ENCODE measurements around the gene BBOX1. TPM values are rescaled to one million over a fixed set of nuclear protein-coding genes. Genes with fewer than 3 reads are reported as not detected.

BBOX1 gene
- polyA plus RNA-seq, 1 experiment: not detected

DNA sequence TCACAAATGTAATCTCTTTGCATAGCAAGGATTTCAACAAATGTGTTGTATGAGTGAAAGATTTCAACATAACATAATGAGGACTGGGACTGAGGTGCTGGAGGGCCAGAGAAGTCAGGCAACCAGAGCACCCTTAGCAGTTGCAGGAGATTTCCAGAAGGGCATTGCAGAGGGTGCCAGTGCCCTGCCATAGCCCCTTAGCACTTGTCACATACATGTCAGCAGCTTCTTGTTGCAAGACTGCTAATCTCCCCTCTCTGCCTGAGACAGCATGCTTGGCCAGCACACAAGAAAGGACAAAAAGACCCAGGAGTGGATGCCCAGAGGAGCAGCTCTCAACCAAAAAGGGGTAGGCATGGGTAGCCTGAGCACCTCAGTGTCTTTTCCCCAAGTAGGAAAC, 43.2 kb downstream of the BBOX1 start:
- no peak for DNase-seq (ENCODE audit: low read depth)
- H3K27me3 ChIP-seq (ENCODE audit: control insufficient read depth, insufficient read depth, low read length): no peaks in the 10 kb centered on the region
- TF ChIP-seq CTCF (IDR thresholded peaks at IDR 0.05; ENCODE audit: insufficient read depth, low read depth, low read length): no peak
- CTCF ChIA-PET: no interaction called here
- POLR2A ChIA-PET: no interaction called here
- no peaks in the 10 kb centered on the region for H3K36me3 ChIP-seq (ENCODE audit: control insufficient read depth, insufficient read depth, low read length)
- no peak overlapping the region for H3K4me3 ChIP-seq (ENCODE audit: low read depth, low read length)

- no peak overlapping the region for H3K4me3 ChIP-seq (ENCODE audit: low read depth, low read length)
- H3K27me3 ChIP-seq (ENCODE audit: control insufficient read depth, insufficient read depth, low read length): no peaks in the 10 kb centered on the region
- CTCF ChIA-PET: interaction anchor here (1.2 kb wide), 1 partner anchor 40 kb away, joined by 3 read pairs; no protein-coding TSS in a partner anchor
- no peaks in the 10 kb centered on the region for H3K36me3 ChIP-seq (ENCODE audit: control insufficient read depth, insufficient read depth, low read length)
- peak; percentile 32 for DNase-seq (ENCODE audit: low read depth)
- TF ChIP-seq CTCF (IDR thresholded peaks at IDR 0.05; ENCODE audit: insufficient read depth, low read depth, low read length): no peak
- POLR2A ChIA-PET: interaction anchor here (0.6 kb wide), 1 partner anchor 32 kb away, joined by 3 read pairs; no protein-coding TSS in a partner anchor
Observed at GRCh38 chr11:27084518-27084917, 43.9 kb downstream of the BBOX1 start.

DNA sequence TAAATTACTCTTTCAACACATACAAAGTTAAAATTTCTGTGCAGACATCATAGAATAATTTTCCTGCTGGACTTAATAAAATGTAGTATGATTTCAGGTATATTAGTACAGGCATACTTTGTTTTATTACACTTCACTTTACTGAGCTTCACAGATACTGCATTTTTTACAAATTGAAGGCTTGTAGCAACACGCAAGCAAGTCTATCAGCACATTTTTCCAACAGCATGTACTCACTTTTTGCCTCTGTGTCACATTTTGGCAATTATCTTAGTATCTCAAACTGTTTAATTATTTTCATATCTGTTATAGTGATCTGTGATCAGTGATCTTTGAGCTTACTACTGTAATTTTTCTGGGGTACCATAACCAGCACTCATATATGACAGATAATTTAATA, 44.5 kb downstream of the BBOX1 start:
- Histone ChIP-seq H3K36me3 (ENCODE audit: control insufficient read depth, insufficient read depth, low read length) (no peaks in the 10 kb centered on the region), H3K27me3 (ENCODE audit: control insufficient read depth, insufficient read depth, low read length) (no peaks in the 10 kb centered on the region), H3K4me3 (ENCODE audit: low read depth, low read length) (no peak overlapping the region)
- ChIA-PET POLR2A (interaction anchor here (0.6 kb wide), 1 partner anchor 32 kb away, joined by 3 read pairs; no protein-coding TSS in a partner anchor), CTCF (interaction anchor here (0.7 to 1.5 kb wide), 4 partner anchors 24 to 52 kb away, joined by 3 to 5 read pairs (median 4); no protein-coding TSS in a partner anchor)
- no peak for DNase-seq (ENCODE audit: low read depth)
- TF ChIP-seq CTCF (IDR thresholded peaks at IDR 0.05; ENCODE audit: insufficient read depth, low read depth, low read length): no peak

- CTCF ChIA-PET: interaction anchor here (0.7 to 1.5 kb wide), 5 partner anchors 19 to 110 kb away, joined by 3 to 5 read pairs (median 3); no protein-coding TSS in a partner anchor
- no peak for DNase-seq (ENCODE audit: low read depth)
- POLR2A ChIA-PET: no interaction called here
Observed at GRCh38 chr11:27085605-27086004, 45.0 kb downstream of the BBOX1 start.

GRCh38 chr11:27087432-27087831, 46.8 kb downstream of the BBOX1 start:
- no peak for TF ChIP-seq CTCF (IDR thresholded peaks at IDR 0.05; ENCODE audit: insufficient read depth, low read depth, low read length)
- POLR2A ChIA-PET: no interaction called here
- no peak for DNase-seq (ENCODE audit: low read depth)
- Histone ChIP-seq H3K36me3 (ENCODE audit: control insufficient read depth, insufficient read depth, low read length) (no peaks in the 10 kb centered on the region), H3K27me3 (ENCODE audit: control insufficient read depth, insufficient read depth, low read length) (no peaks in the 10 kb centered on the region), H3K4me3 (ENCODE audit: low read depth, low read length) (no peak overlapping the region)
- CTCF ChIA-PET: no interaction called here

More at GRCh38 chr11:27085605-27086004, 45.0 kb downstream of the BBOX1 start:
- TF ChIP-seq CTCF (IDR thresholded peaks at IDR 0.05; ENCODE audit: insufficient read depth, low read depth, low read length): no peak
- Histone ChIP-seq H3K27me3 (ENCODE audit: control insufficient read depth, insufficient read depth, low read length) (no peaks in the 10 kb centered on the region), H3K4me3 (ENCODE audit: low read depth, low read length) (no peak overlapping the region), H3K36me3 (ENCODE audit: control insufficient read depth, insufficient read depth, low read length) (no peaks in the 10 kb centered on the region)
